CD4-positive, alpha-beta T cell treated with Interleukin-4 for 4 hours (primary cell): ENCODE data around the gene C18orf63.
A peak's percentile ranks its signal among the peaks of the same experiment; 100 is the strongest.
"Not testable (repeated sequence)": the region's sequence is repeated elsewhere in the genome, so short reads cannot be mapped to it uniquely, and the experiment has no call there.

Experiments
- DNase-seq: peaks from one replicate; pipeline ENCODE4 v3.0.0-alpha.2; 2020

The C18orf63 gene

GRCh38 chr18:74315464-74316256, at the start of gene C18orf63:
Gene C18orf63, plus strand, starts transcription at chr18:74315839. Its CDS starts 2,027 bp downstream, at chr18:74317866.
- DNase-seq, result no peak

GRCh38 chr18:74266161-74266560, 49.5 kb upstream of the C18orf63 start:
- no peak for DNase-seq

- DNase-seq, result no peak
Observed at GRCh38 chr18:74268175-74268574, 47.5 kb upstream of the C18orf63 start.

- DNase-seq, result no peak
Observed at GRCh38 chr18:74268933-74269620, 46.6 kb upstream of the C18orf63 start.

- no peak for DNase-seq
Observed at GRCh38 chr18:74271635-74272034, 44.0 kb upstream of the C18orf63 start.

- DNase-seq, result no peak
Observed at GRCh38 chr18:74273394-74273793, 42.2 kb upstream of the C18orf63 start.

- DNase-seq, result no peak
Observed at GRCh38 chr18:74274700-74275099, 40.9 kb upstream of the C18orf63 start.

GRCh38 chr18:74275736-74276135, 39.9 kb upstream of the C18orf63 start:
- no peak for DNase-seq

GRCh38 chr18:74276609-74277008, 39.0 kb upstream of the C18orf63 start:
- DNase-seq, result no peak

GRCh38 chr18:74277296-74277695, 38.3 kb upstream of the C18orf63 start:
- no peak for DNase-seq

GRCh38 chr18:74278058-74278457, 37.6 kb upstream of the C18orf63 start:
- DNase-seq, result no peak

- DNase-seq, result no peak
Observed at GRCh38 chr18:74278983-74279382, 36.7 kb upstream of the C18orf63 start.

GRCh38 chr18:74281011-74281979, 34.3 kb upstream of the C18orf63 start:
- DNase-seq, result no peak

GRCh38 chr18:74281980-74282754, 33.5 kb upstream of the C18orf63 start:
- DNase-seq, result no peak

- peak; percentile 8 for DNase-seq
Observed at GRCh38 chr18:74282755-74283554, 32.7 kb upstream of the C18orf63 start.

- DNase-seq, result no peak
Observed at GRCh38 chr18:74283646-74284045, 32.0 kb upstream of the C18orf63 start.

- DNase-seq, result no peak
Observed at GRCh38 chr18:74284191-74284979, 31.3 kb upstream of the C18orf63 start.

- DNase-seq, result no peak
Observed at GRCh38 chr18:74284980-74285355, 30.7 kb upstream of the C18orf63 start.

GRCh38 chr18:74285583-74285982, 30.1 kb upstream of the C18orf63 start:
- DNase-seq, result not testable (repeated sequence)

GRCh38 chr18:74286106-74286855, 29.4 kb upstream of the C18orf63 start:
- no peak for DNase-seq
